ENCODE data around the gene TMC1.

The TMC1 gene

GRCh38 chr9:72636621-72637020, 115.2 kb downstream of the TMC1 start:
- H3K79me2 ChIP-seq (ENCODE audit: control insufficient read depth, low read length): no peaks in the 10 kb centered on the region
- no peaks in the 10 kb centered on the region for H3K36me3 ChIP-seq (ENCODE audit: control insufficient read depth, low read length)
- H3K4me3 ChIP-seq (ENCODE audit: low read length): no peak overlapping the region
- H3K9me2 ChIP-seq (replicated peaks; ENCODE audit: control insufficient read depth, low read length): no peaks in the 10 kb centered on the region
- no peaks in the 10 kb centered on the region for H4K20me1 ChIP-seq (ENCODE audit: control insufficient read depth, insufficient read depth, low read depth, low read length)
- no peaks in the 10 kb centered on the region for H3K4me1 ChIP-seq (ENCODE audit: control insufficient read depth, low read length)
- no peak for TF ChIP-seq EZH2phosphoT487 (IDR thresholded peaks at IDR 0.05; ENCODE audit: borderline replicate concordance, low read length)
- TF ChIP-seq, protein P1, sequence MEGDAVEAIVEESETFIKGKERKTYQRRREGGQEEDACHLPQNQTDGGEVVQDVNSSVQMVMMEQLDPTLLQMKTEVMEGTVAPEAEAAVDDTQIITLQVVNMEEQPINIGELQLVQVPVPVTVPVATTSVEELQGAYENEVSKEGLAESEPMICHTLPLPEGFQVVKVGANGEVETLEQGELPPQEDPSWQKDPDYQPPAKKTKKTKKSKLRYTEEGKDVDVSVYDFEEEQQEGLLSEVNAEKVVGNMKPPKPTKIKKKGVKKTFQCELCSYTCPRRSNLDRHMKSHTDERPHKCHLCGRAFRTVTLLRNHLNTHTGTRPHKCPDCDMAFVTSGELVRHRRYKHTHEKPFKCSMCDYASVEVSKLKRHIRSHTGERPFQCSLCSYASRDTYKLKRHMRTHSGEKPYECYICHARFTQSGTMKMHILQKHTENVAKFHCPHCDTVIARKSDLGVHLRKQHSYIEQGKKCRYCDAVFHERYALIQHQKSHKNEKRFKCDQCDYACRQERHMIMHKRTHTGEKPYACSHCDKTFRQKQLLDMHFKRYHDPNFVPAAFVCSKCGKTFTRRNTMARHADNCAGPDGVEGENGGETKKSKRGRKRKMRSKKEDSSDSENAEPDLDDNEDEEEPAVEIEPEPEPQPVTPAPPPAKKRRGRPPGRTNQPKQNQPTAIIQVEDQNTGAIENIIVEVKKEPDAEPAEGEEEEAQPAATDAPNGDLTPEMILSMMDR (IDR thresholded peaks at IDR 0.05; ENCODE audit: low read depth, low read length, poor library complexity, severe bottlenecking): no peak
- H3F3A ChIP-seq (ENCODE audit: control insufficient read depth, insufficient read depth): no peaks in the 10 kb centered on the region
- no peaks in the 10 kb centered on the region for H3K27me3 ChIP-seq (ENCODE audit: control insufficient read depth, low read length)
- no peak overlapping the region for H3K4me2 ChIP-seq (ENCODE audit: low read length)
- H3K27ac ChIP-seq (ENCODE audit: low read depth, low read length): no peak overlapping the region
- peaks cover 3% of the 10 kb centered on the region; the same call in 1 of the 2 replicates for H3K9me3 ChIP-seq (ENCODE audit: control insufficient read depth, insufficient read depth, low read length)

DNA sequence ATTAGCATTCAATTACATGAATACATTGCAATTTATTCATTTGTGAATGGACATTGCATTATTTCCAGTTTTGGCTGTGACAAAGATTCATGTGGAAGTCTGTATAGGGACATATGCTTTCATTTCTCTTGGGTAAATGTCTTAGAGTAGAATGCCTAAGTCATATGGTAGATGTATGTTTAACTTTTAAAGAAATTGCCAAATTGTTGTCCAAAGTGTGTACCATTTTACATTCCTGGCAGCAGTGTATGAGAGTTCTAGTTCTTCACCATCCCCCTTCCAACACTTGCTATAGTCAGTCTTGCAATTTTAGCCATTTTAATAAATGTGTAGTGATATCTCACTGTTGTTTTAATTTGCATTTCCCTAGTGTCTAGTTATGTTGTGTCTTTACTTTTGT, 122.2 kb downstream of the TMC1 start:
- Histone ChIP-seq H3K9me2 (replicated peaks; ENCODE audit: control insufficient read depth, low read length) (no peaks in the 10 kb centered on the region), H3F3A (ENCODE audit: control insufficient read depth, insufficient read depth) (no peaks in the 10 kb centered on the region), H3K79me2 (ENCODE audit: control insufficient read depth, low read length) (no peaks in the 10 kb centered on the region), H3K4me3 (ENCODE audit: low read length) (no peak overlapping the region), H3K36me3 (ENCODE audit: control insufficient read depth, low read length) (no peaks in the 10 kb centered on the region), H3K4me2 (ENCODE audit: low read length) (no peak overlapping the region), H4K20me1 (ENCODE audit: control insufficient read depth, insufficient read depth, low read depth, low read length) (no peaks in the 10 kb centered on the region), H3K27me3 (ENCODE audit: control insufficient read depth, low read length) (no peaks in the 10 kb centered on the region), H3K27ac (ENCODE audit: low read depth, low read length) (no peak overlapping the region), H3K4me1 (ENCODE audit: control insufficient read depth, low read length) (no peaks in the 10 kb centered on the region), H3K9me3 (ENCODE audit: control insufficient read depth, insufficient read depth, low read length) (no peaks in the 10 kb centered on the region)
- no peak for TF ChIP-seq EZH2phosphoT487 (IDR thresholded peaks at IDR 0.05; ENCODE audit: borderline replicate concordance, low read length)
- TF ChIP-seq, protein P1 (IDR thresholded peaks at IDR 0.05; ENCODE audit: low read depth, low read length, poor library complexity, severe bottlenecking): no peak

DNA sequence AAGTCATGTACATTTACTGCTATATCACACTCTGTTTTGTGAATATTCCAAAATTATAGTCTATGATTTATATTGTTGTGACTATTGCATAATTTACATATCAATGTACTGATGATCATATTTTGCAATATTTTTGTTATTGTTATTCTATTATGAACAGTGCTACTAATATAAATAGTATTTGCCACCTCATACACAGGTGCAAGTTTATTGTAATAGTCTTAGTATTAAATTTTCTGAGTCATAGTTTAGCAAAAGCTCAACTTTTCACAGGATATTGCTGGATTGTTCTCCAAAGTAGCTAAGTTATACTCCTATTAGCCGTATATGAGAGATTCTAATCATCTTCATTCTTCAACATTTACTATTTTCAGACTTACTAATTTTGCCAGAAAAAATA, 124.7 kb downstream of the TMC1 start:
- Histone ChIP-seq H3K27ac (ENCODE audit: low read depth, low read length) (no peak overlapping the region), H3K36me3 (ENCODE audit: control insufficient read depth, low read length) (no peaks in the 10 kb centered on the region), H3K9me2 (replicated peaks; ENCODE audit: control insufficient read depth, low read length) (no peaks in the 10 kb centered on the region), H3K4me3 (ENCODE audit: low read length) (no peak overlapping the region), H3K4me2 (ENCODE audit: low read length) (no peak overlapping the region), H4K20me1 (ENCODE audit: control insufficient read depth, insufficient read depth, low read depth, low read length) (no peaks in the 10 kb centered on the region), H3F3A (ENCODE audit: control insufficient read depth, insufficient read depth) (no peaks in the 10 kb centered on the region), H3K9me3 (ENCODE audit: control insufficient read depth, insufficient read depth, low read length) (no peaks in the 10 kb centered on the region), H3K4me1 (ENCODE audit: control insufficient read depth, low read length) (no peaks in the 10 kb centered on the region), H3K27me3 (ENCODE audit: control insufficient read depth, low read length) (no peaks in the 10 kb centered on the region), H3K79me2 (ENCODE audit: control insufficient read depth, low read length) (no peaks in the 10 kb centered on the region)
- TF ChIP-seq EZH2phosphoT487 (IDR thresholded peaks at IDR 0.05; ENCODE audit: borderline replicate concordance, low read length): no peak
- TF ChIP-seq, protein P1 (IDR thresholded peaks at IDR 0.05; ENCODE audit: low read depth, low read length, poor library complexity, severe bottlenecking): no peak
